ENCODE data around the gene UBE2D3.

The UBE2D3 gene

DNA sequence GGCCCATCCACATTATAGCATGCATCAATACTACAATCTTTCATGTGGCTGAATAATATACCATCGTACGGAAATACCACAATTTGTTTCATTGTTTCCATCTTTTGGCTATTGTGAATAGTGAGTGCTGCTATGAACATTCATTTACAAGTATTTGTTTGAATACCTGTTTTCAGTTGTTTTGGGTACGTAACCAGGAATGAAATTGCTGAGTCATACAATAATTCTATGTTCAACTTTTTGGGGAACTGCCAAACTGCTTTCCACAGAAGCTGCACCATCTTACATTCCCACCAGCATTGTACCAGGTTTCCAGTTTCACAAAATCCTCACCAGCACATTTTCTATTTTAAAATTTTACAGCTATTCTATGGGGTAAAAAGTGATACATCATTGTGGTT is 38.0 kb downstream of the UBE2D3 start:
- no peak for DNase-seq

- DNase-seq, result no peak
Measured at GRCh38 chr4:102787944-102788343, 39.4 kb downstream of the UBE2D3 start.

- DNase-seq, result no peak
Measured at GRCh38 chr4:102787096-102787881, 40.1 kb downstream of the UBE2D3 start.

DNA sequence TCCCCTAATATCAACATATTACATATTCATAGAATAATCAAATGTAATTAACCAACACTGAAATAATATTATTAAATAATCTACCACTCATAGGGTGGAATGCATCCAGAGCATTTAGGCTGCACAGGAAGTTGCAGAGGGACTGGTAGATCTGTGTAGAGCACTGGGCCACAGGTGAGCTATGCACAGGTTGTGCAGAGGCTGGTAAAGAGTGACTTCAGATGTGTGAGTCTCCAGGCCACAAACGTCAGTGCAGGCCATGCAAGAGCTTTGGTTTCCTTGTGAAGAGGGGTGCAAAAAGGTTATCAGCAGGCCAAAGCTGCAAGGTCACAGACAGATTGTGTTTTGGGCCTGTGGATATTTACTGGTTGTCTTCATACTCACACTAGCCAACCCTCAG is 41.1 kb downstream of the UBE2D3 start:
- DNase-seq, result no peak

- no peak for DNase-seq
Measured at GRCh38 chr4:102783006-102783405, 44.3 kb downstream of the UBE2D3 start.

DNA sequence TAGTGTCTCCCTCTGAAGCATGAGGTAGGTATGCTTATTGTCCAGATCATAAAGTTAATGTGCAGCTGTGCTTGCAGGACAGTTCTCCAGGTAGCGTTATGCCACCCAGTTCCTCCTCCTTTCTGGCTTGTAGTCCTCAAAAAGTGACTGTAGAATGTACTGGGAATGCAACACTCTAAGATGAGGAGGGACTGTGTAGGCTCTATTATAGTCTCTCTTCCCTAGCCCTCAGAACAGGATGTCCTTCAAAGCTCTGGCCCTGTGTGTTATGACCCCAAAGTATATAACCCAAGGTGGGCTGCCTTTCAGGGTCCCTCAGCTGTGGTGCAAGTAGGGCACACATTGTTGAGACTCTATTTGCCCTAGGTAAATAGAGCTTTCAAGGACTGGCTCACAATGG is 45.8 kb downstream of the UBE2D3 start:
- no peak for DNase-seq

GRCh38 chr4:102780476-102781144 is 46.7 kb downstream of the UBE2D3 start:
- DNase-seq, result no peak

DNA sequence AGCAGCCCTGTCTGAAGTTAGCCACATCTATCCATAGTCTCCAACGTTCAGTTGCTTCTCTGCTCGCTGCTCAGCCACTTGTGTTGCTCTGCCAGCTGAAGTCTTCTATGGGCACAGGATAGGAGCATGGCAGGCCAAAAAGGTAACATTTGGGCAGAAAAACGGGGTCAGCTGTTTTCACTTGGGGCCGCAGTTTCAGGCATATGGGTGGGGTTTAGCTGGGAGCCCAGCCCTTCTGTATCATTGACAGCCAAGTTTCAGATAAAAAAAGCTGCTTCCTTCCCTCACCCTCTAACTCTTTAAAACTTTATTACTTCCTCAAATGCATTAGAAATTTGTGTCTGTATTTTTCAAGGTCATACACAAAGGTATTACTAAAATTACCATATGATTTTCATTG is 48.1 kb downstream of the UBE2D3 start:
- DNase-seq, result no peak

- no peak for DNase-seq
Measured at GRCh38 chr4:102778720-102779119, 48.6 kb downstream of the UBE2D3 start.

DNA sequence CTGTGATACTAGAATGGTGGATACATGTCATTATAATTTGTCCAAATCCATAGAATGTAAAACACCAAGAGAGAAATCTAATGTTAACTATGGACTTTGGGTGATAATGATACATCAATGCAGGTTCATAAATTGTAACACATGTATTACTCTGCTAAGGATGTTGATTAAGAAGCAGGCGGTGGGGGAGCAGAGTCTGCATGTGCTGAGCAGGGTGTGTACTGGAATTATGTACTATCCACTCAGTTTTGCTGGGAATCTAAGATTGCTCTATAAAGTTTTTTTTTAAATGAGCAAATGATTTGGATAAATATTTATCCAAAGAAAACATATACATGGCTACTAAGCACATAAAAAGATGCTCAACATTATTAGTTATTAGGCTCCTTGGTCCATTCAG is 51.5 kb downstream of the UBE2D3 start:
- no peak for DNase-seq

DNA sequence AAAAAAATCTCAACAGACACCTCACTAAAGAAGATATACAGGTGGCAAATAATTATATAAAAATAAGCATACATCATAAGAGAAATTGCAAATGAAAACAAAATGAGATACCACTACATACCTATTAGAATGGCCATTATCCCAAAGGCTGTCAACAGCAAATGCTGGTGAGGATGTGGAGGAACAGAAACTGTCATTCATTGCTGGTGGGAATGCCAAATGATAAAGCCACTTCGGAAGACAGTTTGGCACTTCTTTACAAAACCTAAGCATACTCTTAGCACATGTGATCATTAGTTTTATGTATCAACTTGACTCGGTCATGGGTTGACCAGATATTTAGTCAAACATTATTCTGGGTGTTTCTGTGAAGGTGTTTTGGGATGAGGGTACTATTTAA is 53.1 kb downstream of the UBE2D3 start:
- no peak for DNase-seq

DNA sequence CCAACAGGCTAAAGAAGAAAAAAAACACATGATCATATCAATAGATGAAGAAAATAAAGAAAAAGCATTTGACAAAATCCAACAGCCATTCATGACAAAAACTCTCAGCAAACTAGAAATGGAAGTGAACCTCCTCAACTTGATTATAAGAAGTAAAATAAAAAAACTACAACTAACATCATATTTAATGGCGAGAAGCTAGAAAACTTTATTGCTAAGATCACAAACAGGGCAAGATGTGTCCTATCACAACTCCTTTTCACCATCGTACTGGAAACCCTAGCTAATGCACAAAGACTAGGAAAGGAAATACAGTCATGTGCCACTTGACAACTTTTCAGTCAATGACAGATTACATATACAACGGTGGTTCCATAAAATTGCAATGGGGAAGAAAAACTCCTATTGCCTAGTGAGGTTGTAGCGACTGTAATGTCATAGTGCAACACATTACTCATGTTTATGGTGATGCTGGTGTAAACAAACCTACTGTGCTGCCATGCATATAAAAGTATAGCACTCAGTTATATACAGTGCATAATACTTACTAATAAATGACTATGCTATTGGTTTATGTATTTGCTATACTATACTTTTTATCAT is 54.5 kb downstream of the UBE2D3 start:
- DNase-seq, result no peak

GRCh38 chr4:102764901-102765300 is 62.5 kb downstream of the UBE2D3 start:
- no peak for DNase-seq

DNA sequence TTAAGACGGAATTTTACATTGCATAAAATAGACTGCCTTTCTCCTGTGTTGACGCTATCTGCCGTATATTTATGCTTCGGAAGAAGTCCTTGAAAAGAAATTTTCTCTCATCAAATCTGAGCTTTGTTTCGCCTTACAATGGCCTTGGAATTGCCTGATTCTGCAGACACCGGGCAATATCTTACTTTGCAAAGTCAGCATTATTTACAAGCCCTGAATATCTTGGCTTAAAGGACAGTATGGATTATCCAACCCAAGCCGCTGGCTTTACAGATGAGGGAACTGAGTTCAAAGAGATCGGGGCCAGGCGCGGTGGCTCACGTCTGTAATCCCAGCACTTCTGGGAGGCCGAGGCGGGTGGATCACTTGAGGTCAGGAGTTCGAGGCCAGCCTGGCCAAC is 65.4 kb downstream of the UBE2D3 start:
- no peak for DNase-seq

- DNase-seq, result peak; percentile 13
Measured at GRCh38 chr4:102761296-102761701, 66.1 kb downstream of the UBE2D3 start.

GRCh38 chr4:102760645-102761295 is 66.6 kb downstream of the UBE2D3 start, which contains the start of gene MANBA:
Gene MANBA, minus strand, starts transcription at chr4:102760968. Its CDS starts 74 bp downstream, at chr4:102760894.
- DNase-seq, result peak; percentile 85

- no peak for DNase-seq
Measured at GRCh38 chr4:102759831-102760644, 67.3 kb downstream of the UBE2D3 start.

DNA sequence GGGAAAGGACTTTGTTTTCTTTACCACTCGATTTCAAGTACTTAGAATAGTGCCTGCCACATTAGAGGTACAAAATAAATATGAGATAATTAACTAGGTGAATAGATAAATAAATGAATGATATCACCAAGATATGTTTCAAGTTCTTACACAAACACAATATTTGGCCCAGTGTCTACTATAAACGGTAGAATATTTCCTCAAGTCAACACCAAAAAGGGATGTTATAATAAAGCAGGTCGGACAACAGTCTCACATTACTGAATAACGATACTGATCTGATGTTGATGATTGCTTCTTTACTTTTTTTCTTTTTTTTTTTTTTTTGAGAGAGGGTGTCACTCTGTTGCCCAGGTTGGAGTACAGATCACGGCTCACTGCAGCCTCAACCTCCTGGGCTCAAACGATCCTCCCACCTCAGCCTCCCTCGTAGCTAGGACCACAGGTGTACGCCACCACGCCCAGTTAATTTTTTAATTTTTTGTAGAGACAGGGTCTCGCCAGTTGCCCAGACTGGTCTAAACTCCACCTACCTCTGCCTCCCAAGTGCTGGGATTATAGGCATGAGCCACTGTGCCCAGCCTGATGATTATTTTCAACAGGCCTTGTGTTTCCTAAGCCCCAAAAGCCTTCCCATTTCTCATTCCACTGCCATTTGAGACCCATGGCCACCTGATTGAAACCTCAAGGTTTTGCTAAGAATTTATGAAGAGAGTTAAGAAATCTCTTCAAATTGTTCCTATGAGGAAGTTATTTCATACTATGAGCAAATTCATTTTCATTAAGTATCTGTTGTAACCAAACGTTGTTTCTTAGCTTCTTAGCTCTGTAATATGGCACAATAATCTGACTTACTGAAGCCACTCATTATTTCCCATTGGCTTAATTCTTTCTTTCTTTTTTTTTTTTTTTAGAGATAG is 68.8 kb downstream of the UBE2D3 start:
- DNase-seq, result no peak

- no peak for DNase-seq
Measured at GRCh38 chr4:102757681-102758080, 69.7 kb downstream of the UBE2D3 start.

DNA sequence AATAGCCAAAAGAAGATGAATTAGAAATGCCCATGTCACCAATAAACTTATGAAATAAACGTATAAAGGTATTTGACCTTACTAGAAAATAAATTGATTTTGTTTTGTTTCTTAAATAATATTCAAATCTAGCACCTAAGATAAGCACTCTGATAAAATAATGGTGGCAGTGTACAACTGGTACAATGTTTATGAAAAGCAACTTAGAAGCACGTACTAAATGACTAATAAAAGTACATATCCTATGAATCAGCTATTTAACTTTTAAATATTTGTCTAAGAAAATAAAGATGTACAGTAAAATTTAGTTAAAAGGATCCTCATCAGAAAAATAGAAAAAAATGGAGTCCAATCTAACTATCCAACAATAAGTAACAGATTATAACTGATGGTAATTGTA is 73.3 kb downstream of the UBE2D3 start:
- no peak for DNase-seq

DNA sequence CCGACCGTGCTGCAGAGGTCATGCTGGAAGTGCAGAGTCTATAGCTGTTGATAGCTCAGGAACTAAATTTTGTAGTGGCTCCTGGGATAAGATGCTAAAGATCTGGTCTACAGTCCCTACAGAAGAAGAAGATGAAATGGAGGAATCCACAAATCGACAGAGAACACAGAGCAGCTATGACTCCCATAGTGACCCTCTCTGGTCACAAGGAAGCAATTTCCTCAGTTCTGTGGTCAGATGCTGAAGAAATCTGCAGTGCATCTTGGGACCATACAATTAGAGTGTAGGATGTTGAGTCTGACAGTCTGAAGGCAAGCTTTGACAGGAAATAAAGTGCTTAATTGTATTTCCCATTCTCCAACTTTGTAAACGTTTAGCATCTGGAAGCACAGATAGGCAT is 75.4 kb downstream of the UBE2D3 start:
- no peak for DNase-seq

All from stimulated activated CD4-positive, alpha-beta T cell treated with anti-CD3 and anti-CD28 coated beads, Interleukin-4, amount 100 ng/mL, for 1 hour (primary cell).